GM21723 (cell line): ENCODE data around the gene ISL2.

Source experiments
- ATAC-seq: cut with Tn5 transposase; IDR thresholded peaks from one replicate; pipeline ENCODE4 v1.9.1; 2021; ENCODE audit warnings: mild to moderate bottlenecking, moderate library complexity; ENCODE audit not compliant: unreplicated experiment

The ISL2 gene

GRCh38 chr15:76327191-76328105 lies 9.1 kb upstream of the ISL2 start:
- ATAC-seq = no peak

- no peak for ATAC-seq
These were observed 8.4 kb upstream of the ISL2 start for GRCh38 chr15:76328106-76328696.

GRCh38 chr15:76328958-76329357 lies 7.6 kb upstream of the ISL2 start:
- no peak for ATAC-seq

- no peak for ATAC-seq
These were observed 6.4 kb upstream of the ISL2 start for GRCh38 chr15:76330080-76330680.

- no peak for ATAC-seq
These were observed 3.8 kb upstream of the ISL2 start for GRCh38 chr15:76332796-76333195.

- ATAC-seq = no peak
These were observed 3.3 kb upstream of the ISL2 start for GRCh38 chr15:76333309-76333708.

- ATAC-seq = no peak
These were observed 2.7 kb upstream of the ISL2 start for GRCh38 chr15:76333720-76334437.

GRCh38 chr15:76334438-76335306 lies 1.9 kb upstream of the ISL2 start:
- ATAC-seq = no peak

GRCh38 chr15:76335307-76336253 lies 993 bp upstream of the ISL2 start:
- ATAC-seq = no peak

GRCh38 chr15:76337059-76337695 lies 604 bp downstream of the ISL2 start:
- no peak for ATAC-seq

GRCh38 chr15:76337696-76338485 lies 1.3 kb downstream of the ISL2 start:
- no peak for ATAC-seq

GRCh38 chr15:76338486-76339304 lies 2.1 kb downstream of the ISL2 start:
- ATAC-seq = no peak

GRCh38 chr15:76339305-76340197 lies 3.0 kb downstream of the ISL2 start:
- ATAC-seq = no peak

GRCh38 chr15:76340198-76340802 lies 3.7 kb downstream of the ISL2 start:
- no peak for ATAC-seq

GRCh38 chr15:76340803-76341365 lies 4.3 kb downstream of the ISL2 start:
- ATAC-seq = no peak
